Mammary epithelial cell (primary cell): ENCODE measurements around the gene BBS9.

Experiments used
- CTCF ChIP-seq, 2 donors: IDR thresholded peaks in 1 of 2; conservative IDR thresholded peaks in 1 of 2; 2 replicates each; pipeline ENCODE4 v1.5.1; 2011 to 2012; ENCODE audit warnings: inconsistent platforms in 2 of 2, low read length in 2 of 2, mild to moderate bottlenecking in 2 of 2, control low read depth in 1 of 2, low read depth in 1 of 2; ENCODE audit not compliant: insufficient read depth in 1 of 2; ENCODE audit errors: extremely low read depth in 1 of 2
- EZH2 ChIP-seq: IDR thresholded peaks from 2 replicates; pipeline ENCODE4 v1.6.1; 2012; ENCODE audit warnings: low read length, inconsistent platforms, borderline replicate concordance

GRCh38 chr7:33539198-33539597, 409.8 kb downstream of the BBS9 start:
- TF ChIP-seq CTCF (conservative IDR thresholded peaks at IDR 0.05 in 1 of 2, IDR thresholded peaks at IDR 0.05 in 1 of 2; ENCODE audit: extremely low read depth in 1 of 2, insufficient read depth in 1 of 2, low read depth in 1 of 2, low read length in 2 of 2), result no peak
- no peak for TF ChIP-seq EZH2
